Measurements from ENCODE around the gene YBX2.

Gene YBX2

GRCh38 chr17:7238420-7239090 is 55.9 kb downstream of the YBX2 start:
- peaks cover 16 to 30% of the 10 kb centered on the region in 2 donors for H3K36me3 ChIP-seq (ENCODE audit: control insufficient read depth in 1 of 2, insufficient read depth in 2 of 2, low read length in 2 of 2)
- H3K4me1 ChIP-seq (ENCODE audit: control insufficient read depth in 1 of 2, insufficient read depth in 2 of 2, low read length in 2 of 2) = peaks cover 51 to 52% of the 10 kb centered on the region in 2 donors
- H3K4me3 ChIP-seq (ENCODE audit: low read depth in 1 of 2, low read length in 2 of 2) = peak overlapping the region; percentile 90 to 94
- no peaks in the 10 kb centered on the region for H3K9me3 ChIP-seq (ENCODE audit: control insufficient read depth in 1 of 2, low read length in 2 of 2)
- H3K9ac ChIP-seq (ENCODE audit: low read depth in 1 of 2, low read length in 2 of 2) = peak overlapping the region; percentile 78 to 92
- H3K27me3 ChIP-seq (ENCODE audit: control insufficient read depth in 1 of 2, insufficient read depth in 2 of 2, low read length in 2 of 2) = no peaks in the 10 kb centered on the region
- peak overlapping the region; percentile 79 for H3K27ac ChIP-seq (ENCODE audit: low read depth, low read length)
